HEK293 (cell line): ENCODE data around the gene FSTL4.
A peak's percentile ranks its signal among the peaks of the same experiment; 100 is the strongest.

Experiments
- CTCF ChIA-PET: fragments of 350-600 bp; formaldehyde crosslinking; extraction: SDS; loops from one replicate; lab custom pipeline; 2021; ENCODE audit warnings: antibody characterized with exemption; lab: Yijun Ruan, JAX
- POLR2A ChIA-PET: fragments of 300-600 bp; formaldehyde crosslinking; extraction: SDS; loops from one replicate; lab custom pipeline; 2020; ENCODE audit warnings: antibody characterized with exemption, inconsistent platforms; lab: Yijun Ruan, JAX
- H3K27ac ChIP-seq: fragments of 200-500 bp; sonication (Bioruptor generic); 2 replicates; pipeline ENCODE4 v1.5.1; 2014; ENCODE audit warnings: low read depth, low read length, control low read depth, inconsistent platforms; ENCODE audit errors: extremely low read depth
- H3K36me3 ChIP-seq, 2 experiments: fragments of 200-500 bp in 1 of 2; sonication (Bioruptor generic) in 1 of 2; 1 replicate in 1 of 2; 2 replicates in 1 of 2; pipeline ENCODE4 v1.5.1; 2014 to 2017; ENCODE audit warnings: inconsistent platforms in 2 of 2, low read length in 2 of 2; ENCODE audit not compliant: control insufficient read depth in 2 of 2, insufficient read depth in 1 of 2
- H3K4me1 ChIP-seq: fragments of 200-500 bp; sonication (Bioruptor generic); 2 replicates; pipeline ENCODE4 v1.5.1; 2014; ENCODE audit warnings: mild to moderate bottlenecking, low read length, inconsistent platforms; ENCODE audit not compliant: control insufficient read depth, insufficient read depth
- H3K4me3 ChIP-seq: 2 replicates; pipeline ENCODE4 v1.5.1; 2011; ENCODE audit warnings: low read depth, mild to moderate bottlenecking, control low read depth, low read length, moderate library complexity
- H3K9me3 ChIP-seq: fragments of 200-500 bp; sonication (Bioruptor generic); 2 replicates; pipeline ENCODE4 v1.5.1; 2014; ENCODE audit warnings: low read depth, low read length, inconsistent platforms; ENCODE audit not compliant: control insufficient read depth, insufficient read depth
- AEBP2 ChIP-seq: fragments of 450-650 bp; formaldehyde crosslinking; IDR thresholded peaks from 2 replicates; pipeline ENCODE4 v1.5.1; 2016; ENCODE audit warnings: missing biosample characterization, missing genetic modification characterization, borderline replicate concordance
- BCL11B ChIP-seq: fragments of 450-650 bp; formaldehyde crosslinking; IDR thresholded peaks from 2 replicates; pipeline ENCODE4 v1.5.1; 2016; ENCODE audit warnings: low read depth, missing biosample characterization, missing genetic modification characterization
- MZF1 ChIP-seq: fragments of 450-650 bp; formaldehyde crosslinking; IDR thresholded peaks from 2 replicates; pipeline ENCODE4 v1.5.1; 2017; ENCODE audit warnings: missing biosample characterization, missing genetic modification characterization, borderline replicate concordance
- ZBTB11 ChIP-seq: fragments of 450-650 bp; formaldehyde crosslinking; conservative IDR thresholded peaks from 2 replicates; pipeline ENCODE4 v1.5.1; 2016; ENCODE audit warnings: low read depth, missing biosample characterization, missing genetic modification characterization
- ZBTB7A ChIP-seq: fragments of 450-650 bp; formaldehyde crosslinking; IDR thresholded peaks from 2 replicates; pipeline ENCODE4 v1.5.1; 2016; ENCODE audit warnings: low read depth, missing biosample characterization, missing genetic modification characterization
- ZFP41 ChIP-seq: fragments of 450-650 bp; formaldehyde crosslinking; IDR thresholded peaks from 2 replicates; pipeline ENCODE4 v1.5.1; 2016; ENCODE audit warnings: missing biosample characterization, missing genetic modification characterization, borderline replicate concordance
- ZIC2 ChIP-seq: fragments of 450-650 bp; formaldehyde crosslinking; IDR thresholded peaks from 2 replicates; pipeline ENCODE4 v1.5.1; 2016; ENCODE audit warnings: missing biosample characterization, missing genetic modification characterization
- ZNF121 ChIP-seq: fragments of 450-650 bp; formaldehyde crosslinking; IDR thresholded peaks from 2 replicates; pipeline ENCODE4 v1.5.1; 2016; ENCODE audit warnings: missing biosample characterization, missing genetic modification characterization
- ZNF133 ChIP-seq: fragments of 450-650 bp; formaldehyde crosslinking; IDR thresholded peaks from 2 replicates; pipeline ENCODE4 v1.5.1; 2016; ENCODE audit warnings: missing biosample characterization, missing genetic modification characterization
- ZNF140 ChIP-seq: fragments of 450-650 bp; formaldehyde crosslinking; IDR thresholded peaks from 2 replicates; pipeline ENCODE4 v1.5.1; 2016; ENCODE audit warnings: missing biosample characterization, missing genetic modification characterization
- ZNF146 ChIP-seq: fragments of 450-650 bp; formaldehyde crosslinking; IDR thresholded peaks from 2 replicates; pipeline ENCODE4 v1.5.1; 2016; ENCODE audit warnings: missing biosample characterization, missing genetic modification characterization
- ZNF26 ChIP-seq: fragments of 450-650 bp; formaldehyde crosslinking; IDR thresholded peaks from 2 replicates; pipeline ENCODE4 v1.5.1; 2016; ENCODE audit warnings: missing biosample characterization, missing genetic modification characterization
- ZNF341 ChIP-seq: fragments of 450-650 bp; formaldehyde crosslinking; IDR thresholded peaks from 2 replicates; pipeline ENCODE4; 2016; ENCODE audit warnings: low read depth, missing biosample characterization, missing genetic modification characterization
- ZNF394 ChIP-seq: fragments of 450-650 bp; formaldehyde crosslinking; IDR thresholded peaks from 2 replicates; pipeline ENCODE4 v1.5.1; 2016; ENCODE audit warnings: missing biosample characterization, missing genetic modification characterization, mild to moderate bottlenecking, moderate library complexity, borderline replicate concordance
- ZNF580 ChIP-seq: fragments of 450-650 bp; formaldehyde crosslinking; IDR thresholded peaks from 2 replicates; pipeline ENCODE4 v1.5.1; 2016; ENCODE audit warnings: missing biosample characterization, missing genetic modification characterization
- ZNF629 ChIP-seq: fragments of 450-650 bp; formaldehyde crosslinking; IDR thresholded peaks from 2 replicates; pipeline ENCODE4 v1.5.1; 2017; ENCODE audit warnings: missing biosample characterization, missing genetic modification characterization
- ZNF664 ChIP-seq: fragments of 450-650 bp; formaldehyde crosslinking; IDR thresholded peaks from 2 replicates; pipeline ENCODE4 v1.5.1; 2016; ENCODE audit warnings: missing biosample characterization, missing genetic modification characterization
- ZSCAN30 ChIP-seq: fragments of 450-650 bp; IDR thresholded peaks from 2 replicates; pipeline ENCODE4 v1.5.1; 2018; ENCODE audit warnings: missing biosample characterization, mild to moderate bottlenecking, missing genetic modification characterization, moderate library complexity
- ZXDB ChIP-seq: fragments of 450-650 bp; formaldehyde crosslinking; IDR thresholded peaks from 2 replicates; pipeline ENCODE4 v1.5.1; 2016; ENCODE audit warnings: missing biosample characterization, missing genetic modification characterization

The FSTL4 gene

GRCh38 chr5:133222979-133223378 is 389.4 kb downstream of the FSTL4 start:
- TF ChIP-seq ZBTB7A (tag by site-specific recombination) (no peak), BCL11B (tag by site-specific recombination) (no peak), ZNF121 (tag by site-specific recombination) (no peak), ZNF580 (tag by site-specific recombination) (no peak), ZNF26 (tag by site-specific recombination) (no peak), ZXDB (tag by site-specific recombination) (no peak), ZFP41 (tag by site-specific recombination) (no peak), ZNF394 (tag by site-specific recombination) (no peak), ZNF140 (tag by site-specific recombination) (no peak)
- no peaks in the 10 kb centered on the region for H3K9me3 ChIP-seq
- ChIA-PET CTCF (no interaction called here), POLR2A (no interaction called here)
- no peak overlapping the region for H3K4me3 ChIP-seq
- no peaks in the 10 kb centered on the region for H3K36me3 ChIP-seq
- H3K4me1 ChIP-seq = peaks cover 12% of the 10 kb centered on the region
- H3K27ac ChIP-seq = no peak overlapping the region

- peaks cover 12% of the 10 kb centered on the region for H3K4me1 ChIP-seq
- TF ChIP-seq MZF1 (no peak), ZSCAN30 (tag by site-specific recombination) (no peak), AEBP2 (no peak), ZNF133 (peak; percentile 77), ZNF629 (tag by site-specific recombination) (no peak)
- TF ChIP-seq, all 188 proteins: peak for 1
- Histone ChIP-seq H3K9me3 (no peaks in the 10 kb centered on the region), H3K36me3 (no peaks in the 10 kb centered on the region), H3K27ac (no peak overlapping the region), H3K4me3 (no peak overlapping the region)
- ChIA-PET POLR2A (no interaction called here), CTCF (no interaction called here)
Measured at GRCh38 chr5:133222521-133222920, 389.8 kb downstream of the FSTL4 start.

GRCh38 chr5:133222040-133222439 is 390.3 kb downstream of the FSTL4 start:
- no peaks in the 10 kb centered on the region for H3K36me3 ChIP-seq
- POLR2A ChIA-PET = no interaction called here
- H3K4me3 ChIP-seq = no peak overlapping the region

GRCh38 chr5:133220851-133221674 is 391.3 kb downstream of the FSTL4 start:
- CTCF ChIA-PET = interaction anchor here (0.6 to 1.2 kb wide), 2 partner anchors 49 to 66 kb away, joined by 3 read pairs; no protein-coding TSS in a partner anchor
- H3K27ac ChIP-seq = no peak overlapping the region
- H3K36me3 ChIP-seq = no peaks in the 10 kb centered on the region
- POLR2A ChIA-PET = no interaction called here
- no peak overlapping the region for H3K4me3 ChIP-seq
- peaks cover 6% of the 10 kb centered on the region for H3K4me1 ChIP-seq
- no peaks in the 10 kb centered on the region for H3K9me3 ChIP-seq
- TF ChIP-seq ZNF341 (tag by site-specific recombination) (no peak), ZNF664 (tag by site-specific recombination) (no peak), ZBTB11 (tag by site-specific recombination) (no peak)

More at GRCh38 chr5:133222040-133222439, 390.3 kb downstream of the FSTL4 start:
- H3K9me3 ChIP-seq = no peaks in the 10 kb centered on the region
- no peak overlapping the region for H3K27ac ChIP-seq
- CTCF ChIA-PET = no interaction called here
- TF ChIP-seq ZIC2 (tag by site-specific recombination) = peak; percentile 78
- TF ChIP-seq ZNF146 (tag by site-specific recombination) = no peak
- peaks cover 12% of the 10 kb centered on the region for H3K4me1 ChIP-seq
